ENCODE measurements around the gene ACTBL2. TPM values are rescaled to one million over a fixed set of nuclear protein-coding genes. Genes with fewer than 3 reads are reported as not detected.

The ACTBL2 gene
- total and polyA plus RNA-seq, 2 experiments from 2014 or later, result 0.17 to 0.83 TPM

- DNase-seq (ENCODE audit: low spot score), result no peak
- no peaks in the 10 kb centered on the region for H3K79me2 ChIP-seq
- TF ChIP-seq EZH2phosphoT487 (IDR thresholded peaks at IDR 0.05; ENCODE audit: low read depth, severe bottlenecking, unreplicated experiment) (no peak), EZH2 (IDR thresholded peaks at IDR 0.05; ENCODE audit: borderline replicate concordance) (no peak), CTCF (IDR thresholded peaks at IDR 0.05; ENCODE audit: poor library complexity) (no peak)
- no peaks in the 10 kb centered on the region for H3K27me3 ChIP-seq
- H3K4me1 ChIP-seq (ENCODE audit: insufficient read depth), result peaks cover 35% of the 10 kb centered on the region
- no peaks in the 10 kb centered on the region for H3K36me3 ChIP-seq (replicated peaks; ENCODE audit: insufficient read depth, low read depth)
- H4K20me1 ChIP-seq (ENCODE audit: insufficient read depth, poor library complexity, severe bottlenecking), result no peaks in the 10 kb centered on the region
- no peak overlapping the region for H3K4me3 ChIP-seq
- H3K9me3 ChIP-seq (ENCODE audit: low read depth), result no peaks in the 10 kb centered on the region
- H2AFZ ChIP-seq, result no peak overlapping the region
- H3K27ac ChIP-seq, result no peak overlapping the region
- no peak overlapping the region for H3K4me2 ChIP-seq
- WGBS (ENCODE audit: low lambda C conversion rate, missing lambda C conversion rate), result 82% methylated on average over 2 of the region's 2 CpGs
- no peaks in the 10 kb centered on the region for H3K9me2 ChIP-seq (replicated peaks; ENCODE audit: insufficient read depth)
Measured at GRCh38 chr5:57439601-57440000, 43.0 kb downstream of the ACTBL2 start.

- Histone ChIP-seq H3K27me3 (no peaks in the 10 kb centered on the region), H4K20me1 (ENCODE audit: insufficient read depth, poor library complexity, severe bottlenecking) (no peaks in the 10 kb centered on the region), H3K27ac (no peak overlapping the region), H3K9me3 (ENCODE audit: low read depth) (no peaks in the 10 kb centered on the region), H3K4me2 (no peak overlapping the region), H2AFZ (no peak overlapping the region), H3K4me3 (no peak overlapping the region), H3K36me3 (replicated peaks; ENCODE audit: insufficient read depth, low read depth) (no peaks in the 10 kb centered on the region), H3K9me2 (replicated peaks; ENCODE audit: insufficient read depth) (no peaks in the 10 kb centered on the region), H3K4me1 (ENCODE audit: insufficient read depth) (peaks cover 38% of the 10 kb centered on the region), H3K79me2 (no peaks in the 10 kb centered on the region)
- DNase-seq (ENCODE audit: low spot score), result no peak
- WGBS (ENCODE audit: low lambda C conversion rate, missing lambda C conversion rate), result 70% methylated on average over 8 of the region's 8 CpGs
- TF ChIP-seq EZH2phosphoT487 (IDR thresholded peaks at IDR 0.05; ENCODE audit: low read depth, severe bottlenecking, unreplicated experiment), result no peak
- no peak for TF ChIP-seq EZH2 (IDR thresholded peaks at IDR 0.05; ENCODE audit: borderline replicate concordance)
- no peak for TF ChIP-seq CTCF (IDR thresholded peaks at IDR 0.05; ENCODE audit: poor library complexity)
Measured at GRCh38 chr5:57437976-57438805, 44.4 kb downstream of the ACTBL2 start.

GRCh38 chr5:57436586-57436985 lies 46.0 kb downstream of the ACTBL2 start:
- H3K27ac ChIP-seq, result peak overlapping the region; percentile 91
- peaks cover 27% of the 10 kb centered on the region for H3K4me1 ChIP-seq (ENCODE audit: insufficient read depth)
- H3K36me3 ChIP-seq (replicated peaks; ENCODE audit: insufficient read depth, low read depth), result no peaks in the 10 kb centered on the region
- no peaks in the 10 kb centered on the region for H4K20me1 ChIP-seq (ENCODE audit: insufficient read depth, poor library complexity, severe bottlenecking)
- no peaks in the 10 kb centered on the region for H3K27me3 ChIP-seq
- H3K79me2 ChIP-seq, result no peaks in the 10 kb centered on the region
- H3K4me3 ChIP-seq, result no peak overlapping the region
- no peaks in the 10 kb centered on the region for H3K9me3 ChIP-seq (ENCODE audit: low read depth)
- H3K9me2 ChIP-seq (replicated peaks; ENCODE audit: insufficient read depth), result no peaks in the 10 kb centered on the region
- no peak overlapping the region for H2AFZ ChIP-seq
- WGBS (ENCODE audit: low lambda C conversion rate, missing lambda C conversion rate), result 96% methylated on average over 1 of the region's 1 CpG
- no peak for DNase-seq (ENCODE audit: low spot score)
- no peak overlapping the region for H3K4me2 ChIP-seq
- TF ChIP-seq EZH2phosphoT487 (IDR thresholded peaks at IDR 0.05; ENCODE audit: low read depth, severe bottlenecking, unreplicated experiment) (no peak), CTCF (IDR thresholded peaks at IDR 0.05; ENCODE audit: poor library complexity) (no peak), EZH2 (IDR thresholded peaks at IDR 0.05; ENCODE audit: borderline replicate concordance) (no peak)
